Prostate gland (tissue), 2 donors: ENCODE measurements around the gene ZNF91. TPM values are rescaled to one million over a fixed set of nuclear protein-coding genes. Genes with fewer than 3 reads are reported as not detected.

Source experiments
- DNase-seq: peaks from one replicate; pipeline ENCODE4 v3.0.0-alpha.2; 2019; ENCODE audit warnings: low spot score
- H3K27ac ChIP-seq, 2 donors: fragments of 200-600 bp; sonication (generic); 2 replicates each; pipeline ENCODE4 v1.5.1; 2017 to 2019
- H3K27me3 ChIP-seq: fragments of 200-600 bp; sonication (generic); replicated peaks from 2 replicates; pipeline ENCODE4 v1.5.1; 2019; ENCODE audit not compliant: insufficient read depth
- H3K36me3 ChIP-seq, 2 donors: fragments of 200-600 bp; sonication (generic); 1 replicate in 1 of 2; 2 replicates in 1 of 2; pipeline versions ENCODE4 v1.5.1 to v1.8.1; 2017 to 2019
- H3K4me1 ChIP-seq: fragments of 200-600 bp; sonication (generic); replicated peaks from 2 replicates; pipeline ENCODE4 v1.5.1; 2019
- H3K4me3 ChIP-seq, 2 donors: fragments of 200-600 bp; sonication (generic); 2 replicates each; pipeline ENCODE4 v1.5.1; 2017 to 2019
- H3K9me3 ChIP-seq: fragments of 200-600 bp; sonication (generic); 2 replicates; pipeline ENCODE4 v1.5.1; 2017
- POLR2A ChIP-seq: fragments of 450-650 bp; IDR thresholded peaks from one replicate; pipeline ENCODE4 v1.6.1; 2016; ENCODE audit warnings: antibody characterized with exemption, mild to moderate bottlenecking
- POLR2AphosphoS5 ChIP-seq: sonication (generic); formaldehyde crosslinking; IDR thresholded peaks from one replicate; pipeline ENCODE4 v1.6.1; 2017; ENCODE audit warnings: antibody characterized with exemption
- WGBS: methylation state at CpG from one replicate; pipeline ENCODE4 v1.1.5; 2018; 5-methylcytosine and 5-hydroxymethylcytosine counted together
- intact Hi-C: fragments of 100-400 bp; cut with DNase I; formaldehyde crosslinking; loops from one replicate; pipeline ENCODE4 v1.14.2; 2022
- total RNA-seq, 2 donors: library from RNA; depleted of rRNA; stranded (reverse); fragments of >200 nt; gene quantifications; one replicate each; pipeline ENCODE4 v1.1.0, GENCODE V29; 2016
- TF ChIP-seq, protein P1 (sequence below), 4 experiments: fragments of 200-600 bp in 2 of 4; fragments of 450-650 bp in 2 of 4; sonication (generic) in 2 of 4; IDR thresholded peaks; 1 replicate in 3 of 4; 2 replicates in 1 of 4; pipeline ENCODE4 v1.5.1; 2016 to 2019; ENCODE audit warnings: antibody characterized with exemption in 4 of 4, mild to moderate bottlenecking in 2 of 4, moderate library complexity in 2 of 4

ZNF91 gene
- total RNA-seq, 2 donors from 2014 or later, result 70.4 to 97.8 TPM

DNA sequence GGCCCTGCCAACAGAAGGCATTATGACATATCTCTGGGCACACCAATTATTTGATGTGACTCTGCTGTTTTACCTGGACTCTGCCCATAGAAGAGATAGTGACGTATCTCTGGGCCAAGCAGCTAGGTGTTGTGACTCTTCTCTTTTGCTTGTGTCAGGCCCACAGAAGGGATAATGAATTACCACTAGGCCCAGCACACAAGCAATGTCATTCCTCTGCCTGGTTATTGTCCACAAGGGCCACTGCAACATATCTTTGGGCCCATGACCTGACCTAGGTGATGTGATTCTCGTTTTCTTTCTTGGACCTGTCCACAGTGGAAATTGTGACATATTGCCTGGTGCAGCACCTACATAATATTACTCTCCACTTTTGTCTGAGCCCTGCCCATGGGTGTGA lies 80.0 kb downstream of the ZNF91 start:
- no peak for TF ChIP-seq POLR2AphosphoS5
- no peak for TF ChIP-seq POLR2A
- TF ChIP-seq, protein P1, sequence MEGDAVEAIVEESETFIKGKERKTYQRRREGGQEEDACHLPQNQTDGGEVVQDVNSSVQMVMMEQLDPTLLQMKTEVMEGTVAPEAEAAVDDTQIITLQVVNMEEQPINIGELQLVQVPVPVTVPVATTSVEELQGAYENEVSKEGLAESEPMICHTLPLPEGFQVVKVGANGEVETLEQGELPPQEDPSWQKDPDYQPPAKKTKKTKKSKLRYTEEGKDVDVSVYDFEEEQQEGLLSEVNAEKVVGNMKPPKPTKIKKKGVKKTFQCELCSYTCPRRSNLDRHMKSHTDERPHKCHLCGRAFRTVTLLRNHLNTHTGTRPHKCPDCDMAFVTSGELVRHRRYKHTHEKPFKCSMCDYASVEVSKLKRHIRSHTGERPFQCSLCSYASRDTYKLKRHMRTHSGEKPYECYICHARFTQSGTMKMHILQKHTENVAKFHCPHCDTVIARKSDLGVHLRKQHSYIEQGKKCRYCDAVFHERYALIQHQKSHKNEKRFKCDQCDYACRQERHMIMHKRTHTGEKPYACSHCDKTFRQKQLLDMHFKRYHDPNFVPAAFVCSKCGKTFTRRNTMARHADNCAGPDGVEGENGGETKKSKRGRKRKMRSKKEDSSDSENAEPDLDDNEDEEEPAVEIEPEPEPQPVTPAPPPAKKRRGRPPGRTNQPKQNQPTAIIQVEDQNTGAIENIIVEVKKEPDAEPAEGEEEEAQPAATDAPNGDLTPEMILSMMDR (IDR thresholded peaks at IDR 0.05), result no peak
- H3K27ac ChIP-seq, result no peak overlapping the region
- H3K4me3 ChIP-seq, result no peak overlapping the region
- no peaks in the 10 kb centered on the region for H3K9me3 ChIP-seq
- no peaks in the 10 kb centered on the region for H3K27me3 ChIP-seq
- WGBS, result 92% methylated on average over 2 of the region's 2 CpGs
- H3K36me3 ChIP-seq, result no peaks in the 10 kb centered on the region
- no peak for DNase-seq
- intact Hi-C loops, result no loop called here
- H3K4me1 ChIP-seq, result no peaks in the 10 kb centered on the region

DNA sequence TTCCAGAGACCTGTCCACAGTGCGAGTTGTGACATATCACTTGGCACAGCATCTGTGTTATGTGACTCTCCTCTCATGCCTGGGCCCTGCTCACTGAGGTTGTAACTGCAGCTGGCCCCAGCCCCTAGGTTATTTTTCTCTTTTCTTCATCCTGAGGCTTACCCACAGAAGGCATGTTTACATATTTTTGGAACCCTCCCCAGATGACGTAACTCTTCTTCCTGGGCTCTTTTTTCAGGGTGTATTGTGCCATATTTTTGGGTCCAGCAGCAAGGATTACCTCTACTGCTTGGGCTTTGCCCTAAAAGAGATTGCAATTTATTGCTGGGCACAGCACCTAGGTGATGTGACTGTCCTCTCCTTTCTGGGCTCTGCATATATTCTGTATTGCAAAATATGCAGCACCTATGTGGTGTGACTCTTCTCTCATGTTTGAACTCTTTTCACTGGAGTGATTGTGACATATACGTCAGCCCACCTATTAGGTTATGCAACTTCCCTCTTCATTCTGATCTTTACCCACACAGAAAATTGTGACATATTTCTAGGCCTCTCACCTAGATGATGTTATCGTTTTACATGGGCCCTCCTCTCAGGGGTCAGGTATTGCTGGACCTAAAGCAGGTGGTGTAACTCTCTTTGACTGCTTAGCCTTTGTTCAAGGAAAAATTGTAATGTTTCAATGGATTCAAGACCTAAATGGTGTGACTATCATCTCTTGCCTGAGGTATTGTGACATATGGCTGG lies 80.6 kb downstream of the ZNF91 start:
- no peaks in the 10 kb centered on the region for H3K27me3 ChIP-seq
- no peaks in the 10 kb centered on the region for H3K9me3 ChIP-seq
- 81% methylated on average over 4 of the region's 4 CpGs for WGBS
- H3K27ac ChIP-seq, result no peak overlapping the region
- no peaks in the 10 kb centered on the region for H3K36me3 ChIP-seq
- no peak overlapping the region for H3K4me3 ChIP-seq
- TF ChIP-seq, protein P1 (IDR thresholded peaks at IDR 0.05), result no peak
- no peak for TF ChIP-seq POLR2AphosphoS5
- TF ChIP-seq POLR2A, result no peak
- no peak for DNase-seq
- intact Hi-C loops, result no loop called here
- H3K4me1 ChIP-seq, result no peaks in the 10 kb centered on the region

DNA sequence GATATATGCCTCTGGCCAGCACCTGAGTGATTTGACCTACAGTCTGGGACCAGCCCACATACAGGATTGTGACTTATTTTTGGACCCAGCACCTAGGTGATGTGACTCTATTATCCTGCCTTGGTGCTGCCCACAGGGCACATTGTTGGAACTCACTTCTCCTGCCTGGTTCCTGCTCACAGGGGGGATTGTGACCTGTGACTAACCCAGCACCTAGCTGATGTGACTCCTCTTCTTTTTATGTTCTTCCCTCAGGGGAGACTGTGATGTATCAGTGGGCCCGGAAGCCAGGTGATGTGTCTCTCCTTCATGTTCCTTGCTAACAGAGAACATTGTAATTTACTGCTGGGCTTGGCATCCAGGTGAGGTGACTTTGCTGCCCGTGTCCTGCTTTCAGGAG lies 82.1 kb downstream of the ZNF91 start:
- TF ChIP-seq POLR2AphosphoS5 (no peak), POLR2A (no peak)
- Histone ChIP-seq H3K9me3 (no peaks in the 10 kb centered on the region), H3K36me3 (no peaks in the 10 kb centered on the region), H3K4me1 (no peaks in the 10 kb centered on the region), H3K27me3 (no peaks in the 10 kb centered on the region), H3K4me3 (no peak overlapping the region), H3K27ac (no peak overlapping the region)
- no peak for DNase-seq
- WGBS, result 78% methylated on average over 2 of the region's 2 CpGs
- intact Hi-C loops, result no loop called here

DNA sequence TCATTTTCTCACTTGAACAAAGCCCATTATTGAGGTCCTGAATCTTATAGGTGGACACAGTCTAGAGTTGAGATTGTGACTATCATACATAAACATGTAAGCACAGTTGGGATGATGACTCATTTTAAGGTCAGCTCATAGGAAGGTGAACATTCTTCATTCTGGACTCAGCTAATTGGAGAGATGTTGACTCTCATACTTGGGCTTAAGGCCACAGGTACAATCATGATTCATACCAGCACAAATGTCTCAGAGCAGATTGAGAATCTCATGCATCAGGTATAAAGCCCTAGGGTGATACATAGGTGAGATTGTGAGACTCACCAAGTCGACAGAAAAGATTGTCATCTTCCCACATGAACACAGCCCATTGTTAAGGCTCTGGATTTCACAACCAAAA lies 82.8 kb downstream of the ZNF91 start:
- H3K4me1 ChIP-seq, result no peaks in the 10 kb centered on the region
- intact Hi-C loops, result no loop called here
- TF ChIP-seq, protein P1 (IDR thresholded peaks at IDR 0.05), result no peak
- no peak for TF ChIP-seq POLR2AphosphoS5
- no peak for TF ChIP-seq POLR2A

DNA sequence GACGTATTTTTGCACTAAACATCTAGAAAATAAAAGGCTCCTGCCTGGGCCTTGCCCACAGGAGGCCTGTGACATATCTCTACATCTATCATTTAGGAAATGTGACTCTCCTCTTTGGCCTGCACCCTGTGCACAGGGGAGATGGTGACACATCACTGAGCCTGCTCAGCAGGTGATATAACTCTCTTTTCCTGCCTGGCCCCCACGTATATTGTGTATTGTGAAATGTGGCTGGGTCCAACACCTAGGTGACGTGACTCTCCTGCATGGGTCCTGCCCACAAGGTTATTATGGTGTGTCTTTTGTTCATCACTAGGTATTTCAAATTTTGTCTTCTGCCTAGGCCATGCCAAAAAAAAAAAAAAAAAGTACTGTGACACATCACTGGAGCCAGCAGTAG lies 83.7 kb downstream of the ZNF91 start:
- 79% methylated on average over 3 of the region's 3 CpGs for WGBS
- TF ChIP-seq POLR2AphosphoS5 (no peak), POLR2A (no peak)
- TF ChIP-seq, protein P1 (IDR thresholded peaks at IDR 0.05), result no peak
- no peaks in the 10 kb centered on the region for H3K4me1 ChIP-seq

More for the DNA sequence above, 82.8 kb downstream of the ZNF91 start:
- DNase-seq, result no peak
- Histone ChIP-seq H3K27ac (no peak overlapping the region), H3K4me3 (no peak overlapping the region), H3K36me3 (no peaks in the 10 kb centered on the region), H3K9me3 (no peaks in the 10 kb centered on the region), H3K27me3 (no peaks in the 10 kb centered on the region)
- WGBS, result 38% methylated on average over 1 of the region's 1 CpG

More for the DNA sequence above, 83.7 kb downstream of the ZNF91 start:
- no peak overlapping the region for H3K4me3 ChIP-seq
- no peak for DNase-seq
- no peaks in the 10 kb centered on the region for H3K27me3 ChIP-seq
- intact Hi-C loops, result no loop called here
- H3K36me3 ChIP-seq, result no peaks in the 10 kb centered on the region
- H3K9me3 ChIP-seq, result no peaks in the 10 kb centered on the region
- no peak overlapping the region for H3K27ac ChIP-seq
